ENCODE results near the gene MAG.

MAG gene

DNA sequence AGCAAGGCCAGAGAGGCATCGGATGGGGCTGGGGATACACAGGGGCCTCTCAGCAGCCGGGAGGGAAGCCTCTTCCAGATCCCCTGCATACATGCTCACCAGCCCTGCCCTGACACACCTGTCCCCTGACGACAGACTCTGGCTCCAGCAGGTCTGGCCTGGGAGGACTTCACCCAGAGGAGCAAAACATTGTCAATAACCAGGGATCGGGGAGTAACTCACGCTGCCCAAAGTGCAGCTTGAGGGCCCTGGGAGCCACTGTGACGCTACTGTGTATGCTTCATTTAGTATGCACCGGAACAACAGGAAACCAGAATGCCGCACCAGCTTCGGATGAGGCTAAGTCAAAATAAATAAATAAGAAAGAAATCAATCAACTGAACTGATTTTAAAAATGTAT, 24.6 kb downstream of the MAG start:
- TF ChIP-seq, protein P1, sequence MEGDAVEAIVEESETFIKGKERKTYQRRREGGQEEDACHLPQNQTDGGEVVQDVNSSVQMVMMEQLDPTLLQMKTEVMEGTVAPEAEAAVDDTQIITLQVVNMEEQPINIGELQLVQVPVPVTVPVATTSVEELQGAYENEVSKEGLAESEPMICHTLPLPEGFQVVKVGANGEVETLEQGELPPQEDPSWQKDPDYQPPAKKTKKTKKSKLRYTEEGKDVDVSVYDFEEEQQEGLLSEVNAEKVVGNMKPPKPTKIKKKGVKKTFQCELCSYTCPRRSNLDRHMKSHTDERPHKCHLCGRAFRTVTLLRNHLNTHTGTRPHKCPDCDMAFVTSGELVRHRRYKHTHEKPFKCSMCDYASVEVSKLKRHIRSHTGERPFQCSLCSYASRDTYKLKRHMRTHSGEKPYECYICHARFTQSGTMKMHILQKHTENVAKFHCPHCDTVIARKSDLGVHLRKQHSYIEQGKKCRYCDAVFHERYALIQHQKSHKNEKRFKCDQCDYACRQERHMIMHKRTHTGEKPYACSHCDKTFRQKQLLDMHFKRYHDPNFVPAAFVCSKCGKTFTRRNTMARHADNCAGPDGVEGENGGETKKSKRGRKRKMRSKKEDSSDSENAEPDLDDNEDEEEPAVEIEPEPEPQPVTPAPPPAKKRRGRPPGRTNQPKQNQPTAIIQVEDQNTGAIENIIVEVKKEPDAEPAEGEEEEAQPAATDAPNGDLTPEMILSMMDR (IDR thresholded peaks at IDR 0.05; ENCODE audit: control insufficient read depth, insufficient read depth, low read depth, low read length, missing control alignments), result no peak
- DNase-seq (ENCODE audit: low read depth), result no peak
- H3K4me3 ChIP-seq (ENCODE audit: control insufficient read depth, low read depth, low read length), result no peak overlapping the region

DNA sequence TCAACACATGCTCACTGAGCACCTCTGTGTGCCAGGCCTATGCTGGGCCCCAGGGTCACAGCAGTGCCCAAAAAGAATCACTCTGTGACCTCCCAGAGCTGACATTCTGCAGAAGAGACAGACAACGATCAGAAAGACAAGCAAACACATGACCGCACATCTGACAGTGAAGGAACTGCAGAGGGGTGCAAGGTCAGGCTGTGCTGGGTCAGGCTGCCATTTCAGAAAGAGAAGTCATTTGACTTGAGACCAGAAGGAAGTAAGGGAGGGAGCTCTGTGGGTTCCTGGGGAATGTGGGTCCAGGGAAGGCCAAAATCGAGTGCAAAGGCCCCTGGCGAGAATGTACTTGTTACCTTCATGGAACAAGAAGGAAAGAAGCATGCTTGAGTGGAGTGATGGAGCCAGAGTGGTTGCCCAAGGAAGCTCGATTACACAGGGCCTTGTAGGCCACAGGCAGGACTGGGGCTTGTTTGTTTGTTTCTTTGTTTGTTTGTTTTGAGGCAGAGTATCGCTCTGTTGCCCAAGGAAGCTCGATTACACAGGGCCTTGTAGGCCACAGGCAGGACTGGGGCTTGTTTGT, 25.6 kb downstream of the MAG start:
- H3K4me3 ChIP-seq (ENCODE audit: control insufficient read depth, low read depth, low read length), result no peak overlapping the region
- TF ChIP-seq, protein P1 (IDR thresholded peaks at IDR 0.05; ENCODE audit: control insufficient read depth, insufficient read depth, low read depth, low read length, missing control alignments), result no peak
- DNase-seq (ENCODE audit: low read depth), result no peak

DNA sequence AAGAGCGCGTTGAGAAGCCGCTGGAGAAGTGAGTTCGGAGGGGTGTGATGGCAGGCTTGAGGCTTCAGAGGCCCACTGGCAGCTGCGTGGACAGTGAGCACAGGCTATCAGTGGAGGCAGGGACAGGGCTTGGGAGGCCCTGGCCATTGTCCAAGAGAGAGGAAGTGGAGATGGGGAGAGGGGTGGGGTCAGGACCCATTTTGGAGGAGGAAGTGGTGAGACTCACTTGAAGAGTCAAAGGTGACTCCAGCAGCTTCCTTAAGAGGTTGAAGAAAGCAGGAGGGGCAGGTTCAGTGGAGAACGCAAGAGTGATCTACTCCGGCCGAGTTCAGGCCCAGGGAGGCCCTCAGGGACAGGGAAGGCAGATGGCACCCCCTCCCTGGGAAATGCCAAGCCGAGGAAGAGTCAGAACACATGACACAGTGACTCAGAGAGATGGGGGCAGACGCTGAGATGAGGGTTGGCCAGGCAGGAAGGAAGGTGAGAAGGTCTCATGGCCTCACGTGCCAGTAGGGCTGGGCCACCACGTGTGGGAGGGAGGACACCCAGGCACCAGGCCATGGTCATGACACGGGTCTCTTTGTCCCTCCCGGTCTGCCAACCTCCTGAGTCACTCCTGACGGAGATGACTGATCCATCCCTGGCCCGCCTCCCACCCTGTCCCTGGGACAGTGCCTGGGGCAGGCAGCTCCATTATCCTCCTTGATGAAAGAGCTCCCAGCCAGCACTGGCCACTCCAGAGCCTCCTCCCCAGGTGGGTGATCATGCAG, 26.9 kb downstream of the MAG start:
- peak; percentile 23 for DNase-seq (ENCODE audit: low read depth)

DNA sequence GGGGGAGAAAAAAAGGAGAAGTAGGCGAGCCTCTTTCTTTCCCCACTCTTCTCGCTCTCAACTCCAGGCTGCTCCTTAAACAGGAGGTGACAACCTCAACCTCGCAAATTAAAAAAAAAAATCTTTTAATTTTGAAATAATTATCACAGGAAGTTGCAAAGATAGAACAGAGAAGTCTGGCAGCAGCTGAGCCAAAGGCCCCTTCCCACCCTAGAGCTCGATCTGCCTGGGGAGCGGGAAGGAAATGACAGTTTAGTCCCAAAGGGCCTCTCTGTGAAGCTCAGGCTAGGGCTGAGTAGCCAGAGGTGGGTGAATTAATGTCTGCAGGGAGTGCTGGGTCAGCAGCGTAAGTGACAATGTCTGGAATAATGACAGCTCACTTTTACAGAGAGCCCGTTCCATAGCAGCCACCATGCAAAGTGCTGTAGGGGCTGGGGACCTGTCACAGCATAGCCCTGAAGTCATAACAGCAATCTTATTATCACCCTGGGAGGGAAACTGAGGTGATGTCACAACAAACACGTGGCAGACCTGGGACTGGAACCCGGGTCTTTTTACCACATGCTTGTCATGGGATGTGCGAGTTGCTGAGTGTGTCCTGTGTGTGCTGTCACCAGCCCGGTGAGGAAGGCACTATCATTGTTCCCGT, 28.2 kb downstream of the MAG start:
- DNase-seq (ENCODE audit: low read depth), result no peak
- TF ChIP-seq, protein P1 (IDR thresholded peaks at IDR 0.05; ENCODE audit: control insufficient read depth, insufficient read depth, low read depth, low read length, missing control alignments), result no peak
- no peak overlapping the region for H3K4me3 ChIP-seq (ENCODE audit: control insufficient read depth, low read depth, low read length)

More for the DNA sequence above, 26.9 kb downstream of the MAG start:
- TF ChIP-seq, protein P1 (IDR thresholded peaks at IDR 0.05; ENCODE audit: control insufficient read depth, insufficient read depth, low read depth, low read length, missing control alignments), result no peak
- H3K4me3 ChIP-seq (ENCODE audit: control insufficient read depth, low read depth, low read length), result no peak overlapping the region

DNA sequence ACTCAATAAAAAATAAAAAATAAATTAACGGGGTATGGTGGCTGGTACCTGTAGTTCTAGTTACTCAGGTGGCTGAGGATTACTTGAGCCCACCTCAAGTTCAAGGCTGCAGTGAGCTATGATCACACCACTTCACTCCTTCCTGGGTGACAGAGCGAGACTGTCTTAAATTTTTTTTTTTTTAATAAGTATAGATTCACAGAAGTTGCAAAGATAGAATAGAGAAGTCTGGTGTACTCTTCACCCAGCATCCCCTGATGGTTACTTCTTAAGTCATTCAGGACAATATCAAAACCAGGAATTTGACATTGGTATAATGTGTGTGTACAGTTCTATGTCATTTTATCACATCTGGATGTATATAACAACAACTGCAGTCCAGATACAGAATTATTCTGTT, 29.3 kb downstream of the MAG start:
- H3K4me3 ChIP-seq (ENCODE audit: control insufficient read depth, low read depth, low read length), result no peak overlapping the region
- no peak for DNase-seq (ENCODE audit: low read depth)

DNA sequence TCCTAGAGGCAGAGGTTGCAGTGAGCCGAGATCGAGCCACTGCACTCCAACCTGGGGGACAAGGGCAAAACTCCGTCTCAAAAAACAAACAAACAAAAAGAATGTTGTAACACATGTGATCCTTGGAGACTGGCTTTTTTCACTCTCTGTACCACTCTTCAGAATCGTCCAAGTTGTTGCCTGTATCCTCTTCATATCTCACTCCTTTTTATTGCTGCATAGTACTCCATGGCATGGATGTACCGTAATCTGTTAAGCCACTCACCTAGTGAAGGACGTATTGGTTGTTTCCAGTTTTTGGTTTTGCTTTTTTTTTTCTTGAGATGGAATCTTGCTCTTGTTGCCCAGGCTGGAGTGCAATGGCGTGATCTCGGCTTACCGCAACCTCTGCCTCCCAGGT, 30.1 kb downstream of the MAG start:
- H3K4me3 ChIP-seq (ENCODE audit: control insufficient read depth, low read depth, low read length), result no peak overlapping the region
- TF ChIP-seq, protein P1 (IDR thresholded peaks at IDR 0.05; ENCODE audit: control insufficient read depth, insufficient read depth, low read depth, low read length, missing control alignments), result no peak
- DNase-seq (ENCODE audit: low read depth), result no peak

More for the DNA sequence above, 29.3 kb downstream of the MAG start:
- TF ChIP-seq, protein P1 (IDR thresholded peaks at IDR 0.05; ENCODE audit: control insufficient read depth, insufficient read depth, low read depth, low read length, missing control alignments), result no peak

All from AG09309 (cell line).